Neural cell (in vitro differentiated cells): ENCODE data around the gene PLK4. TPM values are rescaled to one million over a fixed set of nuclear protein-coding genes. Genes with fewer than 3 reads are reported as not detected.

ENCODE experiments used
- H2AFZ ChIP-seq: fragments of 200-600, 300-800 bp; sonication (generic), shearing (Covaris generic); 2 replicates; pipeline ENCODE4 v1.6.0; 2014; ENCODE audit warnings: low read depth, mild to moderate bottlenecking, antibody characterized with exemption, low read length, moderate library complexity
- H3F3A ChIP-seq: fragments of 200-600 bp; shearing (Covaris generic); 2 replicates; pipeline ENCODE4 v1.6.1; 2016; ENCODE audit warnings: mild to moderate bottlenecking, moderate library complexity, mixed read lengths, antibody characterized with exemption, low read length; ENCODE audit not compliant: insufficient read depth, poor library complexity, severe bottlenecking
- H3K27ac ChIP-seq: fragments of 200-600, 300-800 bp; sonication (generic), shearing (Covaris generic); 2 replicates; pipeline ENCODE4 v1.5.1; 2014; ENCODE audit warnings: mild to moderate bottlenecking, low read length, moderate library complexity
- H3K27me3 ChIP-seq: fragments of 300-800, 200-600 bp; sonication (generic), shearing (Covaris generic); 2 replicates; pipeline ENCODE4 v1.6.0; 2014; ENCODE audit warnings: mild to moderate bottlenecking, low read depth, low read length, moderate library complexity; ENCODE audit not compliant: insufficient read depth
- H3K36me3 ChIP-seq: fragments of 300-800, 200-600 bp; sonication (generic), shearing (Covaris generic); 2 replicates; pipeline ENCODE4 v1.5.1; 2014; ENCODE audit warnings: mild to moderate bottlenecking, antibody characterized with exemption, low read length, moderate library complexity; ENCODE audit not compliant: insufficient read depth
- H3K4me2 ChIP-seq: fragments of 300-800, 200-600 bp; sonication (generic), shearing (Covaris generic); 2 replicates; pipeline ENCODE4 v1.6.0; 2014; ENCODE audit warnings: mild to moderate bottlenecking, low read length
- H3K4me3 ChIP-seq: fragments of 300-800, 200-600 bp; sonication (generic), shearing (Covaris generic); 2 replicates; pipeline ENCODE4 v1.5.1; 2014; ENCODE audit warnings: mild to moderate bottlenecking, low read length, moderate library complexity
- H3K79me2 ChIP-seq: fragments of 200-600 bp; shearing (Covaris generic); replicated peaks from 2 replicates; pipeline ENCODE4 v1.6.0; 2014; ENCODE audit warnings: mild to moderate bottlenecking, low read length, moderate library complexity; ENCODE audit not compliant: insufficient read depth
- H3K9ac ChIP-seq: fragments of 300-800, 200-600 bp; sonication (generic), shearing (Covaris generic); 2 replicates; pipeline ENCODE4 v1.6.1; 2016; ENCODE audit warnings: mild to moderate bottlenecking, low read length, mixed read lengths
- H3K9me2 ChIP-seq: fragments of 200-600 bp; shearing (Covaris generic); 2 replicates; pipeline ENCODE4 v1.6.1; 2016; ENCODE audit warnings: mild to moderate bottlenecking, low read length, mixed read lengths; ENCODE audit not compliant: insufficient read depth
- H3K9me3 ChIP-seq: fragments of 200-600, 300-800 bp; sonication (generic), shearing (Covaris generic); 2 replicates; pipeline ENCODE4 v1.6.1; 2016; ENCODE audit warnings: mild to moderate bottlenecking, mixed run types, low read length, moderate library complexity, mixed read lengths
- H4K20me1 ChIP-seq: fragments of 200-600 bp; shearing (Covaris generic); 2 replicates; pipeline ENCODE4 v1.6.1; 2016; ENCODE audit warnings: mild to moderate bottlenecking, mixed run types; ENCODE audit not compliant: insufficient read depth
- EP300 ChIP-seq: fragments of 450-650 bp; conservative IDR thresholded peaks from 2 replicates; pipeline ENCODE4 v1.6.1; 2014; ENCODE audit warnings: antibody characterized with exemption, mild to moderate bottlenecking, moderate library complexity; ENCODE audit not compliant: poor library complexity, severe bottlenecking
- EZH2 ChIP-seq: fragments of 200-600, 300-800 bp; shearing (Covaris generic), sonication (generic); IDR thresholded peaks from 2 replicates; pipeline ENCODE4 v1.6.1; 2014; ENCODE audit warnings: antibody characterized with exemption, low read length, borderline replicate concordance, mild to moderate bottlenecking; ENCODE audit not compliant: insufficient read depth, poor library complexity, severe bottlenecking
- MXI1 ChIP-seq: fragments of 450-650 bp; conservative IDR thresholded peaks from 2 replicates; pipeline ENCODE4 v1.6.1; 2014; ENCODE audit warnings: antibody characterized with exemption, mild to moderate bottlenecking; ENCODE audit not compliant: poor library complexity, severe bottlenecking
- POLR2AphosphoS5 ChIP-seq: IDR thresholded peaks from 2 replicates; pipeline ENCODE4 v1.6.1; 2012
- RAD21 ChIP-seq: fragments of 450-650 bp; conservative IDR thresholded peaks from 2 replicates; pipeline ENCODE4 v1.6.1; 2014; ENCODE audit warnings: antibody characterized with exemption, mild to moderate bottlenecking, moderate library complexity
- SMC3 ChIP-seq: fragments of 450-650 bp; conservative IDR thresholded peaks from 2 replicates; pipeline ENCODE4 v1.6.1; 2014; ENCODE audit warnings: antibody characterized with exemption, mild to moderate bottlenecking, moderate library complexity; ENCODE audit not compliant: poor library complexity
- TAF1 ChIP-seq: IDR thresholded peaks from 2 replicates; pipeline ENCODE4 v1.6.1; 2012; ENCODE audit warnings: low read depth
- polyA plus RNA-seq: library from polyadenylated mRNA; depleted of rRNA; stranded (reverse); fragments of >200 nt; gene quantifications from 2 replicates; pipeline ENCODE4 v1.2.3, GENCODE V29; 2014
- TF ChIP-seq, protein P1 (sequence below): IDR thresholded peaks from 2 replicates; pipeline ENCODE4 v1.6.1; 2012; ENCODE audit warnings: borderline replicate concordance
- TF ChIP-seq, protein P2 (sequence below): fragments of 450-650 bp; IDR thresholded peaks from 2 replicates; pipeline ENCODE4 v1.5.1; 2014; ENCODE audit warnings: antibody characterized with exemption, mild to moderate bottlenecking, moderate library complexity; ENCODE audit not compliant: poor library complexity, severe bottlenecking

PLK4 gene
- polyA plus RNA-seq, 1 donor from 2014 or later: 10.5 TPM

DNA sequence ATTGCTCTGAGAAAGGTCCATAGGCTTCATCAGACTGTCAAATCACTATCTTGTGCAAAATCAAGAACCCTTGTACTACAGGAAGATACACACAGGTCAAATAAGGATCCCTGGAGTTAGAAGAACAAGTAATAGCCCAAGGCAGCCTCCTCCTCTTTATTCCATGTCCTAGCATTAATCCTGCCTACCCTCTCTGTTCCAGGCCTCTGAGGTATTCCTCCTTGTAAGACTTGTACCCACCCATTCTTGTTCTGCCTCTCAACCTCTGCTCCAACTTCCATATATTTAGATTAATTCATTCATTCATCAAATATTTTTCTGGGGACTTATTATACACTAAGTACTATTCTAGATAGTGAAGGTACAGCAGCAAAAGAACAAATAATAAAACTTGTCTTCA, 10.4 kb upstream of the PLK4 start:
- Histone ChIP-seq H3K27me3 (no peaks in the 10 kb centered on the region), H3K36me3 (no peaks in the 10 kb centered on the region), H4K20me1 (no peaks in the 10 kb centered on the region), H2AFZ (no peak overlapping the region), H3K9me3 (no peaks in the 10 kb centered on the region), H3K9ac (no peak overlapping the region), H3K4me2 (no peak overlapping the region), H3K9me2 (no peaks in the 10 kb centered on the region), H3K4me3 (no peak overlapping the region), H3K27ac (no peak overlapping the region), H3F3A (no peaks in the 10 kb centered on the region), H3K79me2 (no peaks in the 10 kb centered on the region)
- TF ChIP-seq, protein P1, sequence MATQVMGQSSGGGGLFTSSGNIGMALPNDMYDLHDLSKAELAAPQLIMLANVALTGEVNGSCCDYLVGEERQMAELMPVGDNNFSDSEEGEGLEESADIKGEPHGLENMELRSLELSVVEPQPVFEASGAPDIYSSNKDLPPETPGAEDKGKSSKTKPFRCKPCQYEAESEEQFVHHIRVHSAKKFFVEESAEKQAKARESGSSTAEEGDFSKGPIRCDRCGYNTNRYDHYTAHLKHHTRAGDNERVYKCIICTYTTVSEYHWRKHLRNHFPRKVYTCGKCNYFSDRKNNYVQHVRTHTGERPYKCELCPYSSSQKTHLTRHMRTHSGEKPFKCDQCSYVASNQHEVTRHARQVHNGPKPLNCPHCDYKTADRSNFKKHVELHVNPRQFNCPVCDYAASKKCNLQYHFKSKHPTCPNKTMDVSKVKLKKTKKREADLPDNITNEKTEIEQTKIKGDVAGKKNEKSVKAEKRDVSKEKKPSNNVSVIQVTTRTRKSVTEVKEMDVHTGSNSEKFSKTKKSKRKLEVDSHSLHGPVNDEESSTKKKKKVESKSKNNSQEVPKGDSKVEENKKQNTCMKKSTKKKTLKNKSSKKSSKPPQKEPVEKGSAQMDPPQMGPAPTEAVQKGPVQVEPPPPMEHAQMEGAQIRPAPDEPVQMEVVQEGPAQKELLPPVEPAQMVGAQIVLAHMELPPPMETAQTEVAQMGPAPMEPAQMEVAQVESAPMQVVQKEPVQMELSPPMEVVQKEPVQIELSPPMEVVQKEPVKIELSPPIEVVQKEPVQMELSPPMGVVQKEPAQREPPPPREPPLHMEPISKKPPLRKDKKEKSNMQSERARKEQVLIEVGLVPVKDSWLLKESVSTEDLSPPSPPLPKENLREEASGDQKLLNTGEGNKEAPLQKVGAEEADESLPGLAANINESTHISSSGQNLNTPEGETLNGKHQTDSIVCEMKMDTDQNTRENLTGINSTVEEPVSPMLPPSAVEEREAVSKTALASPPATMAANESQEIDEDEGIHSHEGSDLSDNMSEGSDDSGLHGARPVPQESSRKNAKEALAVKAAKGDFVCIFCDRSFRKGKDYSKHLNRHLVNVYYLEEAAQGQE: no peak
- TF ChIP-seq RAD21 (no peak), EZH2 (no peak), POLR2AphosphoS5 (no peak), TAF1 (no peak), MXI1 (no peak), EP300 (no peak), SMC3 (no peak)
- TF ChIP-seq, protein P2, sequence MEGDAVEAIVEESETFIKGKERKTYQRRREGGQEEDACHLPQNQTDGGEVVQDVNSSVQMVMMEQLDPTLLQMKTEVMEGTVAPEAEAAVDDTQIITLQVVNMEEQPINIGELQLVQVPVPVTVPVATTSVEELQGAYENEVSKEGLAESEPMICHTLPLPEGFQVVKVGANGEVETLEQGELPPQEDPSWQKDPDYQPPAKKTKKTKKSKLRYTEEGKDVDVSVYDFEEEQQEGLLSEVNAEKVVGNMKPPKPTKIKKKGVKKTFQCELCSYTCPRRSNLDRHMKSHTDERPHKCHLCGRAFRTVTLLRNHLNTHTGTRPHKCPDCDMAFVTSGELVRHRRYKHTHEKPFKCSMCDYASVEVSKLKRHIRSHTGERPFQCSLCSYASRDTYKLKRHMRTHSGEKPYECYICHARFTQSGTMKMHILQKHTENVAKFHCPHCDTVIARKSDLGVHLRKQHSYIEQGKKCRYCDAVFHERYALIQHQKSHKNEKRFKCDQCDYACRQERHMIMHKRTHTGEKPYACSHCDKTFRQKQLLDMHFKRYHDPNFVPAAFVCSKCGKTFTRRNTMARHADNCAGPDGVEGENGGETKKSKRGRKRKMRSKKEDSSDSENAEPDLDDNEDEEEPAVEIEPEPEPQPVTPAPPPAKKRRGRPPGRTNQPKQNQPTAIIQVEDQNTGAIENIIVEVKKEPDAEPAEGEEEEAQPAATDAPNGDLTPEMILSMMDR: no peak

DNA sequence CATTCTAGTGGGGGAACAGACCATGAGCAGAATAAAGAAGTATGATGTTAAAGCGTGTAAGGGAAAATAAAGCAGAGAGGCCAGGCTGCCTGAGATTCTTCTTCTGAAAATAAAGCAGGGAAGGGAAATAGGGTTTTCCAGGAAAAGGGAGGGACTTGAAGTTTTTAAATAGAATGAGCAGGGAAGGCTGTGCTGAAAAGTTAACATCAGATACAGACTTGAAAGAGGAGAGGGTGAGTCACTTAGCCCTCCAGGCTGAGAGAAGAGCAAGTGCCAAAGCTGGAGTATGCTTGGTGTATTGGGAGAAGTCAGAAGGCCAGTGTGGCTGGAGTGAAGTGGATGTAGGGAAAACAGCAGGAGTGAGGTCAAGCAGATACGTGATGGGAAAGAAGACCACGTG, 10.0 kb upstream of the PLK4 start:
- H3K9ac ChIP-seq: no peak overlapping the region
- no peaks in the 10 kb centered on the region for H3K27me3 ChIP-seq
- no peak overlapping the region for H3K4me2 ChIP-seq
- TF ChIP-seq RAD21 (no peak), TAF1 (no peak), EZH2 (no peak), SMC3 (no peak)
- TF ChIP-seq, protein P2: no peak
- no peaks in the 10 kb centered on the region for H3K9me3 ChIP-seq
- H4K20me1 ChIP-seq: no peaks in the 10 kb centered on the region
- H3K4me3 ChIP-seq: no peak overlapping the region
- H3K9me2 ChIP-seq: no peaks in the 10 kb centered on the region
- no peak overlapping the region for H2AFZ ChIP-seq
- H3F3A ChIP-seq: no peaks in the 10 kb centered on the region
- no peaks in the 10 kb centered on the region for H3K36me3 ChIP-seq
- H3K27ac ChIP-seq: no peak overlapping the region
- H3K79me2 ChIP-seq: no peaks in the 10 kb centered on the region
